CD4-positive, alpha-beta T cell treated with Interleukin-15 for 1 hour (primary cell): ENCODE measurements around the gene LNX1.
"Not testable (repeated sequence)": the region's sequence is repeated elsewhere in the genome, so short reads cannot be mapped to it uniquely, and the experiment has no call there.

ENCODE experiments used
- DNase-seq: peaks from one replicate; pipeline ENCODE4 v3.0.0-alpha.2; 2020

Gene LNX1

DNA sequence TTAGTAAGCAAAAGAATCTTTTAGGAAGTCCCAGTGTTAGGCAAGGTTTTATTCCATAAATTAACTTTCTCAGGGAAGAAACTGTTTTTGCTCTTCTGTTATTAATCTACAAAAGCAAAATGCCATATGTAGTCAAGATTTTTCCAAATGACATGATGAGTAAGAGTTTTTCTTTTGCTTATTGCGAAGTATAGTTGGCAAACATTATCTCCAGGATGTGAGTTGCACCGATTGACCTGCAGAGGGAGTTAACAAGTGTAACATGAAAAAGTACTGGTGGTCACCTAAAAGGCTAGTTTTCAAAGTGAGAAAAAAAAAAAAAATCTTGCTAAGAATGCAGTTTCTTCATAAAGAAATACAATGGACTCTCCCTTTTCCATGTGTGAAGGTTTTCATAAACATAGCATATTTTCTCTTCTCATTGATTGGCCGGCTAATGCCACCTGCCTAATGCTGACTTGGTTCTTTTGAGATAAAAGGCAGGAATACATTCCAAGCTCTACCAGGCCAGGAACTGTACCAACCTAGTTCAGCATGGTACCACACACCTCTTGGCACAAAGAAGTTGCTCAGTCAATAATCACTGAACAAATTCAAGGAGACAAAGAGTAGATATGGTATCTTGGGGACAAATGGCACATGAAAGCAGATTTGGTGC, 100.2 kb downstream of the LNX1 start:
- no peak for DNase-seq

DNA sequence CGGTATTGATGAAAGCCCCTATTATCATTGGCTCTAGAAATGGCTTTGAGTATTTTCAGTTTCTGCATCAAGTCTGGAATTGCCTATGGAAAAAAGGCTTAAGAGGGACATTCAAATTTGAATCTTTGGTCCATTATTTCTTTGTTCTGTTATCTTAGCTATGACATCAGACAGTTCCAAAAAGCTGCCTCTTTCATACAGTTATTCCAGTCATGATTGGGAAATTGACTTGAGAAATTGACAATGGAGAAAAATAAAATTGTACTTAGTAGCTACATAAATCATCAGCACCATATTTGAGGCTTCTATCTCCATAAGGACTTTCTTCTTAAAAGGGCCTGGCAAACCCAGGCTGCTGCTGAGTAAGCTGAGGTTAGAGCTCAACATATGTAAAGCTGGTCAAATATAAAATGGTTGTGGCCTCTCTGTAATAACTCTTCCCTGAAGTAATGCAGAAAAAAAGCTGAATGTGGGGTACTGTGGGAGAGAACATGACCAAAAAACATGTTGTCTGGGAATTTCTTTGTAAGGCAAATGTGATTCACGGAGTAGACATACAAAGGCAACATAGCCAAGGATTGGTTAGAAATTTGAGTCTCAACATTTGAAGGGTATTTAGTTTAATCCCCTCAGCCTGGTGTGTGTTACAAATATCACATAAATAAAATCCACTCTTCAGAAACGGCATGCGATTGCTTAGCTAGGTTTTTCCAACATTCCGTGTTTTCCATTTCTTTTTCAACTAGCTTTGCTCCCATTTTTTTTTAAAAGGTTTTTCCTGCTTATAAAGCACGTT, 100.9 kb downstream of the LNX1 start:
- DNase-seq: no peak

DNA sequence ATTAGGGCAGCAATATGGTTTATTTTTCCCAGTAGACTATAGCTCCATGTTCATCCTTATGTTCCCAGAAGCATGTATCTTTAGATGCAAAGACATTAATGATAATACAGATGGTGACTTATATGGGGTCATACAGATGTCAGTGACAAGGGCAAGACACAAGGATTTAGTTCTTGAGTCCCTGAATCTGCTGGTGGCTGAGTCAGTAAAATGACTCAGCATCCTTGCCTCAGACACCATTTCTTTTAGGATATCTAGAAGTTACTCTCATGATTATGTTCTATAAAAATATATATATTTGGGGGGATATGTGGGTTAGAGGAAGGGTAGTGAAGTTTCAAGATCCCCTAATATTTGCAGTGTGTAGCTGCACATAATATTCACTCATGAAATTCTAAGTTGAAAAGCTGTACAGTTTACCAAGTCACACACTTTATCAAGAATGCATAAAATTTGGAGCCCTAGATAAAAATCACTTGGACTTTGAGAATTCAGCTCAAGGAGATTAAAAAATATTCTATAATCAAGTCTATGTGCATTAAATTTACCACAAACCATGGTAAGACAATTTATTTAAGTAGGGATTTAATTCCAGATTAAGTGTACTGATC, 101.9 kb downstream of the LNX1 start:
- DNase-seq: no peak

DNA sequence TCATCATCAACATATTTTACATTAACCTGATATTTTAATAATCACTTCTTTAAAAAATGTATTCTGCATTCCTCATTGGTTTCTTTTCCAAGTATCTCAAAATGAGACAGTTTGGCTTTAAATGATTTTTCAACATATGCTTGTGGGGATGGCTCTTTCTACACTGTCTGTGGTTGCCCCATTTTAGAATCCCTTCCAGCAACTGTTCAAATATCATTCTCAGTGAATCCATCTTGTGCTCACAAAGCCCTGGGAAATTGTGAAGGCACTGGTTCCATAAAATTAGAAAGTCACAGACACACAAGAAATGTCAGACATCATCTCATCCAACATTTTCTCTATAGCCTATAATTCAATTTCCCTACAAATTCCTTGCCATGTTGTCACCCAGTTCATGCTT, 103.5 kb downstream of the LNX1 start:
- no peak for DNase-seq

DNA sequence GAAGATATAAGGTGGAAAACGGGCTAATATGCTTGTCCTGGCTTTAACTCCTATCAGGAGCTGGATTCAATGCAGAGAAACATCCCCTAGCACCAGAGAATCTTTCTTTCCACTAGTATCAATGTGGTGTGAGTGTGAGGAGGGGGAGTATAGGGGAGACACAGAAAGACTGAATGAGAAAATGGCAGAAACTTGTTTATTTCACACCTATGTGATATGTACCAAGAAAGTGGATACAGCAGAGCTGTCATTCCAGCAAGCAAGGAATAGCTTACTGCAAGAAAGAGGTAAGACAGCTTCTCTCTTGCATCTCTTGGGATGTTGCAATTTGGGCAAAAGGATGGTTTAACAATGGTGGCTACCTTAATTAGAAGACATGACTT, 105.6 kb downstream of the LNX1 start:
- no peak for DNase-seq

DNA sequence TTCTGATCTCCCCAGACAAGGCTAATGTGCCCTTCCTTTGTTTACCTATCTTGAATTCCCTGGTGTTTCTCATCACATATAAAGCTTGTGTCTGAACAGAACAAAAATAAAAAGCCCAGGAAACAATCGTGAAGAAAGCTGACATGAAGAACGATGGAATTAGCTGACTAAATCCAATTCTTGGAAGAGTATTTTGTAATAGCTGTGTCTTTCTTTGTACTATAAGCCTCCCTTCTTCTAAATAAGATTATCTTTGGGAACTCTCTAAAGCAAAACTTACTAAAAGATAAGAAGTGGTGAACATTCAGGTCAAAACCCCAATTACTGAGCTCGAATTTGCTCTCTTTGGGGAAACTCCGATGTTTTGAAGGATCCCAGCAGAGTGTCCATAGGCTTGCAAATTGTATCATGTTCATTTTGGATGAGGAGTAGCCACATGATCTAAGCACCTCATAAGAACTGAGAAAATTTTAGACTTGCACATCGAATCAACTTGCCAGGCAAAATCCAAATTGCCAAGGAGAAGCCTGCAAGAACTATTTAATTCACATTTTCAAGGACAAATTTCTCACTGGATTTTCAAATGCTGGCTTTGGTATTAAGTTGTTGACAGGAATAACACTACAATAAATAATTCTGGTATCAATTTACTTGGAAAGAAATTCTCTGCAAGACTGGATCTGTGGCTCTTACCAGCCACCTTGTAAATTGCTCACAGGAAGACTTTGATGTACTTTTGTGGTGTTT, 106.2 kb downstream of the LNX1 start:
- no peak for DNase-seq

DNA sequence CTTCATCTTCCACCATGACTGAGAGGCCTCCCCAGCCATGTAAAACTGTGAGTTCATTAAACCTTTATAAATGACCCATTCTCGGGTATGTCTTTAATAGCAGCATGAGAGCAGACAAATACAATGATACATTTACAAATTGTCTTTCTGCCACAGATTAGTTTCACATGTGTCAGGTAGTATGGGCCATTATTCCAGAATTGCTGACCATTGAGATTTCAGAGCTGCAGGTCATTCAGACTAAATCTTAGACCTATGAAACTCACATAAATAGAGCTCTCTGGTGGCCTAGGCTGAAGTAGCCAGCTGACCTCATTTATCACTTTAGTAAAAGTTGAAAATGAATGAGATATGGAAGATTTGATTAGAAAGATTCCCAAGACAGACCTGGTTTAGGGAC, 108.0 kb downstream of the LNX1 start:
- no peak for DNase-seq

DNA sequence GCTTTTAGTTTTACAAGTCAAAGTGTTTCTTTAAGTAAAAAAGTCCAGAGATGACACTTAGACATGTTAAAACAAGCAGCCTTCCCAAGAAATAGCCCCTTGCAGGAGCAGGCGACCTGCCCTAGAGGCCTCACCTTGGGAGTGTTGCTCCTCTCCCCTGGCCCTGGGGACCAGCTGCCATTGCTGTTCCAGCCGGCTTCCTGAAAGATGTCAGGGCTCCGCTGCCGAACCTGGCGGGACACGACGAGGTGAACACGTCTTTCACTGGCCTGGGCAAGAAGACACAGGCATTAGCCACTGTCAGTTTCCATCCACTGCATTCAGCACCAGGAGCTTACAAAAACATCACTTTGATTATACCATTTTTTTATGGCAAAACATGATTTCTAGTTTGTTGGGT, 109.7 kb downstream of the LNX1 start:
- no peak for DNase-seq

DNA sequence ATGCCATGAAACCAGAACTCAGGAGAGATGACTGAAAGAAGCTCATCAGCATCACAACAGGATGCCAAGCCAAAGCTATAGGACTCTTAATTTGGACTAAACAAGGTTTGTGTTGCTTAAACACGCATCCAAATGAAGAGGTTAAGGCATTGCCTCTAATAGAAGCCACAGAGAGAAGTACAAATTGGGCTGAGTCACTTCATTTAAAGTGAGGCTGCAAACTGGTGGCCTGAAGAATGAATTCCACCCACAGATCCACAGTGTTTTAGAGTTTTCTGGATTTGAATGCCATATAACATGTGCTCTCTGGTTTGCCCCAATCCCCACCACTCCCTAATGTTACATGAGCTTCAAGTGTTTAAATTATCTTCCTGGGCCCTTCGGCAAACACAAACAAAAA, 110.4 kb downstream of the LNX1 start:
- no peak for DNase-seq

DNA sequence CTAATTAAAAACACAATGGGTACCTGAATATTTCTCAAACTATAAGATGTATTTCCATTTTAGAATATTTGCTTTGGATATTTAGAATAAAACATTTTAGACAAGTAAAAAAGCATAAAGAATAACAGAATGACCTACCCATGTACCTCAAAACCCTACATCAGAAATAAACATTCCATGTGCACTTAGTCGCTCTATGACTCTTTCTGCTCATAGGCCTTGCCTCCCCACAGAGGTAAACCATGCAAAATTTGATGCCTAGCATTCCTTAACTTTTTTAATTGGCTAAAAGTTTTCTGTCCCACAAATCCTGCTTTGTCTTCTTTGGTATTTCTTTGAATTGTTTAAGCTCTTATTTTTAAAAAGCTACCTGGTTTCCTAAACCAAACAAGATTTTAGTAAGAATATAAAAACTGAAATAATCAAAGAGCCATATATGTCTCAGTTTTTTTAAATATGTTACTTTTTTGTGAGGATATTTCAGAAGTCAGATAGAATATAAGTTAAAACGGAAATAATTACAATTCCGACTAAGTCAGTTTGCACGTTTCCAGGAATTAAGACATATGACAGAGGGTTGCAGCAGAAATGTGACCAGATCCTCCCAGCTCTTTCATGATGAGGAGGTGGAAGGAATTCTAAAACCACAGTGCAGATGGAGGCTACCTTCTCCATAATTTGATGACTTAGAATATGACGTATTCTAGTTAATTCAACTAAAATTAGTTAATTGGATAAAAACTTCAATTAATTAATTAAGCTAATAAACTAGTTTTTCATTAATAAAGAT, 111.4 kb downstream of the LNX1 start:
- no peak for DNase-seq

DNA sequence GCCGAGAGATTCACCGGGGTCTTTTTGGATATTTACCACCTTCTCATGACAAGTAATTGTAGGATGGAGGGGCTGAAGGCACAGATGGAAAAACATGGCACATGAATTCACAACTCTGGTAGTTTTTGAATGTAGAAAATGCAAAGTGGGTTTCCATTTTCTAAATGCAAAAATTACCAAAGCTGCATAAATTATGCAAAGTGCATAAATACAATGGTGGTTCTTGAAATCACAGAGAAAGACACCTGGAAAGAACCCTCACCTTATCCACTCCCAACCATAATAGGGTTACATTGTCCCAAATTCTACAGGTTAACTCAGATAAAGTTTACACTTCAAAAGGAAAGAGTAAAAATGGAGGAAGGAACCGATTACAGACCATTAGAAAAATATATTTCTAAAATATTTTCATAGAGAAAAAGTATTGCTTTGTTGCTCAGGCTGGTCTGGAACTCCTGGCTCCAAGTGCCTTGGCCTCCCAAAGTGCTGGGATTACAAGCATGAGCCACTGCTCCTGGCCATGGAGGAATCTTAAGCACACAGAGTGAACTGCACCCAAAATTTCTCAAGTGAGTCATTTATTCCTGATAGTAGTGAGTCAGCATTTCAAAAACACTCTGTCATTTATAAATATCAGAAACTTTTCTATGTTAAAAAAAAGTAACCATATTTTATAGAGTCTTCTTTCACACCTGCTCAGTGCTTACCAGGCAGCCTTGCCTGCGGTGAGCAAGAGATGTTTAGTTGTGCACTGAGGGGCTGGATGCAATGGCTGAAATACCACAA, 112.4 kb downstream of the LNX1 start:
- DNase-seq: no peak

DNA sequence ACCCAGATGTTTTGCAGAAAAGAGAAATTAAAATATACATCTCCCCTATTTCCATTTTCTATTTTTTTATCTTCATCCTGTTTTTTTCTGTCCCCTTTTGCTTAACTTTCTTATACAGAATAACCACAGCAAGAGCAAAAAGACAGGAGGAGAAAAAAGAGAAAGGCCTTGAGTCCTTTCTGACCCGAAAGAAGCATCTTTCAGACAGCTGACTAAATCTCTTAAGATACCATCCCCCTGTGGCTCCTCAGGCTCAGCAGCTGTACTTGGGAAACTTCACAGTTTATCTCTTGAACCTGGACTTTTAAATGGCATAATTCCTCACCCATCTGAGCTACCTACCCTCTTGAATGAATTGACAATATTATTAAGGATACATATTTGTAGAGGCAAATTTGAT, 113.7 kb downstream of the LNX1 start:
- no peak for DNase-seq

DNA sequence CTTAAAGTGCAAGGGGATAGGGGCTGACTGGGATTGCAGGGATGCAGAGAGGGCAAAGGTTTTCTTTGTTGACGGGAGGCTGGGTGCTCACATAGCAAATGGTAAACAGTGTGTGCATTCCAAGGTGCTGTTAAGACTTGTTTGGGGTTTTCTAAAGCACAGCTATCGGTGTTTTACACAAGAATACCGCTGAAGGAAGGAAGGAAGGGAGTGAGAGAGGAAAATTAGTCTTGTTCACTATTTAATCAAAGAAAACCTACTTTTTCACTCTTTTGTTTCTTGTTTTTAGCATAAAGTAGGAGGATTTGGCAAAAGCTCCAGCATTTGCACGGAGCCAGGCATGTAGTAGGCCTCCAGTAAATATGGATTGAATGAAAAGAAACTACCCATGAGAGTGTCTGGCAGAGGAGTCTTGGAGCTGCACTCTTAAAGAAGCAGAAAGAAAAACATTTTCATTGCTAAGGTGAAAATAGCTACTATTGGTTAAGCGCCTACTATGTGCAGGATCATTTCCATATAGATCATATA, 114.2 kb downstream of the LNX1 start:
- no peak for DNase-seq

DNA sequence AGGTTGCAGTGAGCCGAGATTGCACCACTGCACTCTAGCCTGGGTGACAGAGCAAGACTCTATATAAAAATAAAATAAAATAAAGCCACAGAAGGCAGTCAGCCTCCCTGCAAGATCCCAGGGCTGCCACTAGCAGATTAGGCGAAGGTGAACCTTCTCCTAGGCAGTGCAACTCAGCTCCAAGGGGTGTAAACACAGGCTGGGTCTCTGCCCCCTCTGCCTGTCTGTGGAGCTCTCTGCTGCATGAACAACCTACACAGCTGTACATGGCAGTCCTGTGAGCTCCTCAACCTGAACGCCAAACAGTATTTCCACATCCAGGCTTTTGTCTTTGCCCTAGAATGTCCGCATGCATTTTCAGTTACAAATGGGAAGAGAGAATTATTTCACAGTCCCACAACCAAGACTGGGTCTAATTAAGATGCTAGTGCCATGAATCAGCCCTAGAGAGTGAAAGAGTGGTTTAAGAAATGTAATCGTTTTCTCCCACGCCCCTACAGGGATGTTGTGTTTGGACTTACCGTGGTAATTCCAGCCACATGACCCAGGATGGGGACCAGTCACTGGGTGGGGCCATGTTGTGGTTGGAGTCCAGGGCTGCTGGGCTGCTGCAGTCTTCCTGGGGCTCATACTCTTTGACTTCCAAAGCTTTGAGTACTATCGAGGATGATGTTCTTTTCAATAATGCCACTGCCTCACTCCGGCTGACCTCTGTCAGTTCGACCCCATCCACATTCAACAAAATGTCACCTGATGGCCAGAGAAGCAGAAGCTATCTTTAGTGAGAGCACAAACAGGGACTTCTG, 114.9 kb downstream of the LNX1 start:
- no peak for DNase-seq

DNA sequence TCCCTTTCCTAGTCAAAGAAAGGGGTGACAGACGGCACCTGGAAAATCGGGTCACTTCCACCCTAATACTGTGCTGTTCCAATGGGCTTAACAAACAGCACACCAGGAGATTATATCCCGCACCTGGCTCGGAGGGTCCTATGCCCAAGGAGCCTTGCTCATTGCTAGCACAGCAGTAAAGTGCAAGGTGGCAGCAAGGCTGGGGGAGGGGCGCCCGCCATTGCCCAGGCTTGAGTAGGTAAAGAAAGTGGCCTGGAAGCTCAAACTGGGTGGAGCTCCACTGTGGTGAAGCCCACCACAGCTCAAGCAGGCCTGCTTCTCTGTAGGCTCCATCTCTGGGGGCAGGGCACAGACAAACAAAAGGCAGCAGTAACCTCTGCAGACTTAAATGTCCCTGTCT, 124.7 kb downstream of the LNX1 start:
- DNase-seq: not testable (repeated sequence)

DNA sequence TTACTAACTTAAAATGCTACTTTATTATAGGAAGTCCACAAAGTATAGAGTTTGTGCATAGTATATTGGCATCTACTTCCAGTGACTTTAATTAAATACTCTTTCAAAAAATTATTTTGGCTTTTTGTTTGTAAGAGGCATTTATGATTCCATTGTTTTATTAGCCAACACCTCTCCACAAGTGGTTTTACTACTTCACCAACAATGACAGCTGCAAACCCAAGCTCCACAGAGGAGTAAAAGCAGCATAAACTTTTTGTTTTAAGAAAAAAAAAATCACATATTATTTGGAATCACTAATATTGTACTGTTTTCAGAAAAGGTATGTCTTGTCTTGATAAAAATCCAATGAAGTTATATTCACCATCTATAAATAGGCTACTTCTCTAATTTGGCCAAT, 125.4 kb downstream of the LNX1 start:
- DNase-seq: no peak

DNA sequence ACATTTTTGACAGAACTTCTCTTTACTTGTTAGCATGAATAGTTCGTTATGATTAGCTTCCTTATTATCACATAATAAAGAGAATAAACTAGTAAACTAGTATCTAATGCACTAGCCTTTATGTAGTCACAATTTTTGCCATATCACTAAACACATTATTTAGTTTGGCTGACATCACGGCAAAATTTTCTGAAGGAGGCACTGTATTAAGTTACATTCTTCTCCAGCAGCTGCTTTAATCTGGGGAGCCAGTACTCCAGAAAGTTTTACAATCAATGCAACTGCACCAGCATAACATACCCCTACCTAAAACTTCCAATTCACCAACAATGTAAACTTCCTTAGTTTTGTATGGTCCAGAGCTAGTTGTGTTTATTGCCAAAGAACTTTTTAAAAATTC, 126.0 kb downstream of the LNX1 start:
- no peak for DNase-seq

DNA sequence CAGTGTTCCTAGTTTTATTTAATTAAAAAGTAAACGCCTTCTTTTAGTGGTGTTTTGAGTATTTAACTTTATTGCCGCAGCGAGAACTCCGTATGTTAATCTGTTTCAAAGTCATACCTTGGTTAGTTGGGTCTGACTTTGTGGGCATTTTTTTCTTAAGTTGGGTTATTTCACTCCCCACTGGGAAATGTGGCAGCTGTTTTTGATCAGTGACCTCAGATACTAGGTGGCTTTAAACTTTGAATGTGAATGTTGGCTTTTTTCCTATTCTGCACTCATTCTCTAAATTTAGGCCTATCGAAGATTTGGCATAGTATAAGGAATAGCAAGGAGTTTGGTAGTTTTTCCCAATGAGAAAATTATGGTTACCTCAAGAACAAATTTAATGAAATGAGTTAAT, 127.9 kb downstream of the LNX1 start:
- DNase-seq: no peak

DNA sequence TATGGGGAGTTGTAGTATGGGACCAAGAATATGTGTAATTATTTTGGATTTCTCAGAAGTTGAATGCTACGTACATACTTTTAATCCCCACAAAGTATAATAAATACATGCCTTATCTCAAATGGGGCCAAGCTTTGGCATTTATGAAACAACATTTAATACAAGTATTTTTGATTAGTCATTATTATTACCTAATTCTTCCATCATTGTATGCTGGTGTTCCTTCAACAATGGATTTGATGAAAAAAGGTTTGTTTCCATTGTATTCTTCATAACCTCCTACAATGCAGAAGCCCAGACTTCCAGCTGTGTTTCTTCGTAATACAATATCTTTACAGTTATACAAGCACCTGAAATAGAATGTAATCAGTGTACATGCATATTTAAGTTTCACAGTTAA, 130.0 kb downstream of the LNX1 start:
- no peak for DNase-seq

DNA sequence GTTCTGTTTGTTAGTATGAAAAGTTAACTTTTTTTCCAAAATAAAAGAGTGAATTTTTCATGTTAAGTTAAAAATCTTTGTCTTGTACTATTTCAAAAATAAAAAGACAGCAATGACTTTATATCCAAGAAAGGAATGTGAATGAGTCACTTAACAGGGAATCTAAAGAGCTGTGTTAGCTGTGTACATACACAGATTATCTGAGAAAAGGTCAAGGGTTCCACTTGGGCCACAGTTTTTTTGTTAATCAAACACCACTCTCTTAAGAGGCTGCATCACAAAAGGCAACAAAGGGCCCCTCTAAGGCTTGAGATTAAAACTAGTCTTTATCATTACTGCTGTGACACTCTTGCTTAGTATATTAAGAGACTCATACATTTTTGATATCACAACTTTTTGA, 131.7 kb downstream of the LNX1 start:
- DNase-seq: no peak

DNA sequence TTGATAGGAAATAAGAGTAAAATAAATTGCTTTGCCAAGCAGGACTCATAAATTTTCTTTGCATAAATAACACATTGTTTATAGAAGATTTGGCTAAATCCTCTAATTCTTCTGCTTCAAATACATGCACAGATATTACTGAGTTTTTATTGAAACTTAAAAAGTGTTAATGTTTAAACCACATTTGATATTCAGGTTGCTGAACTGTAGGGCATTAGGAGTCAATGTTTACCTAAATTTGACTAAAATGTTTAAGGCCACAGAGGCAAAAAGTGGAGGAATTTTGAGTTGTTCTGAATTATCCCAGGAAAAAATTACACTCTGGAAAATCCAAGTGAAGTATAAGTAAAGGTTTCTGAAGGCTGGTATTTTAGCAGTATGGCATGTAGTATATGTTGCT, 135.1 kb downstream of the LNX1 start:
- DNase-seq: no peak
